Stimulated activated CD4-positive, alpha-beta T cell treated with anti-CD3 and anti-CD28 coated beads, Interleukin-4, amount 100 ng/mL, for 48 hours (primary cell): ENCODE data around the gene KIF26B.

Source experiments
- DNase-seq, 2 donors: peaks; one replicate each; pipeline ENCODE4 v3.0.0-alpha.2; 2020; ENCODE audit warnings: low read depth in 2 of 2

KIF26B gene

GRCh38 chr1:245561665-245562234 lies 407.0 kb downstream of the KIF26B start:
- DNase-seq: no peak

DNA sequence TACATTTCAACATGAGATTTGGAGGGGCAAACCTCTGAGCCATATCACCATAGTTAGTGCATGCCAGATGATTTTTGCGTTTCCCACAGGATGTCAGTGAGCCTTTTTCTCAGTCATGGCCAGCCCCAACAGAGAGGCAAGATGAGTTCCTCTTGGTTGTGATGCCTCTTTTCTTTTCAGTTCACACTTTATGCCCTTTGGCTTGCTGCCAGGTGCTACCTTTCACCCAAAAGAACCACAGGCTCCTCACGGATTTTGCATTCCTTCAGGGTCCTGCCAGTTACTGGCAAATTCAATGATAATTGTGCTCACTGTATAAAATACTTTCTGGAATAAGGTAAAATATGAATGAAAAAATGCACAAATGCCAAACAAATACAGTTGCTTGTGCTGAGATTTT lies 411.3 kb downstream of the KIF26B start:
- DNase-seq: no peak

GRCh38 chr1:245566952-245567351 lies 412.2 kb downstream of the KIF26B start:
- no peak for DNase-seq

DNA sequence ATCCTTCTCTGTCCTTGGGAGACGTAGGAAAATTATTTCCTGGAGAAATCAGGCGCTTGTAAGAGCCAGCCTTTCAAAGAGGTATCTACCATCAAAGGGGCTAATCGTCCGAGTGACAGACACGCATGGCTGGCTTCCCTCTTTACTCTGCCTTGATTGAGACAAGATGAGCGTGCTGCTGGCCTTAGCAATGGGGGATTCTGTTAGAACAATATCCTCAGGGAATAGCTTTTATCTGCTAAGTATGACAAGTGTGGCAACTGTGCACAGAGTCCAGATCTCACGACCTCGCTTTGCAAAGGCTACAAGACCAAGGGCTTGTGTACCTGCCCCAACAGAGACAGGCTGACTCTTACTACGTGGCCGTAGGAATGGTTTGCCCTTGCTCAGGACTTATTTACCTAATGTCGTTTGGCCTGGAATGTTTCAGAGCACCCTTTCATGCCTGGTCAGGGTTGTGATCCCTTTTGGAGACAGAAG lies 417.1 kb downstream of the KIF26B start:
- DNase-seq: no peak

DNA sequence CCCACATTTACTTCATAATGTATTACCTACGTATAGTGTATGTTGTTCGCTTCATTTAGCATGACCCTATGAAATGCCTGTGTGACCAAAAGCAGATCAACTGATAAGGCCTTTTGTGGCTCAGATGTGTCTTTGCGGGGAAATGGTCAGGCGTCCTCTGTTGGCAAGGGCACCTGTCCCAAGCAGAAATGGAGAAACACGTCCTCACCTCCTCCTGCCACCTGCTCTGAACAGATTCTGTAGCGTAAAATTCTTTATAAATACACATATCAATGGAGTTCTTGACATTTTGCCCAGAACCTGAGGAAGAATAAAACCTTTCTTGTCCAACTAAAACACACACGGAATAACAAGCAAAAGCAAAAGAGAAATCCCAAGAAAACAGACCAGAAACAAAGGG lies 417.9 kb downstream of the KIF26B start:
- DNase-seq: no peak

GRCh38 chr1:245575710-245576109 lies 420.9 kb downstream of the KIF26B start:
- no peak for DNase-seq

DNA sequence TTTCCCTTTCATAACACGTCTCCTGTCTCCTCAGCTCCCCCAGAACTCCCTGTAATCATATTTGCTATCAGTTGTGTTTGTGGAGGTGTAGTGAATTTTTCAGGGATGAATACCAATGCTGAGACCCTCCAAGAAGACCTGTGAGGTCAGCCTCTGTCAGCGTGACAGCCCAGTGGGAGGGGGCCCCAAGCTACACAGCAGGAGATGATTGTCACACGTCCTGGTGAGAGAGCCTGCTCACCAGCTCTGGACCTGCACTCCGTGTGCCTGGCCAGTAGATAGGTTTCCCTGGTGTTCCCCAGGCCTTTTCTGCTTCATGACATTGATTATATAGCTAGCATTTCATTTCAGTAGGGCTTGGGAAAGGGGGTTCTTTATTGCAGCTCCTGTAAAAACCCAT lies 421.5 kb downstream of the KIF26B start:
- DNase-seq: no peak

GRCh38 chr1:245577191-245578157 lies 422.7 kb downstream of the KIF26B start:
- DNase-seq: no peak

DNA sequence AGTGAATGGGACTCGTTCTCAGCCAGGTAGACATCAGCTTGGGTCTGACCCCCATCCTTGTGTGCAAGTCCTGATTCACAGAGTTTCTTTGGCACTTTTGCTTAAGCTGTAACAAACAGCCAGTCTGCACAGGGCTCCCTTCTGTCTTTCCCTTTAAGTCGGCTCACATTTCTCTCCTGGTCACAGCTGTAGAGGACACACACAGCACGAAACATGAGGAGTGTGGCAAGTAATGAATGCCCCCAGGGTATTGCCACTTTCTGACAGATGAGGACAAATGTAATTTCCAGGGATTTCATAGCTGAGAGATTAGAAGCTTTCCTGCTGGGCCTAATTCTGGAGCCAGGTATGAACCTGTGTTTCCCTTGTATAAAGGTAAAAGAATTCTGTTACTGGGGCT lies 423.5 kb downstream of the KIF26B start:
- no peak for DNase-seq

DNA sequence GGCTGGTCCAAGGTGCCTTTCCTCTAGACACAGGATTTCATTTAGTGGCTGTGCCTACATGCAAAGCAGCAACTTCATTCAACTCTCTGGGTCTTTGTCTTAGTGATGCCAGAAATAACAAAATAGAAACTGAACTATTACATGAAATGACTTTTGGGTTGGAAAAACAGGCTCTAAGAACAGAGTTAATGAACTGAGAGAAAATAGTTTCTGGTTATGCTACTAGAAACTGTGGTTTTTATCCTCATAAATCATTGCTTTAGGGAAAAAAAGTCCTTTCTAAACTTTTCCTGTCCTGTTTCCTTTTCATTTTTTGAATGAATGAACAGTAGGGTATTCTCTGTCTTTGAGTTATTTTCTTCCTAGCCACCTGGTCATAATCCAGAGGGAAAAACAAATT lies 424.0 kb downstream of the KIF26B start:
- DNase-seq: no peak

DNA sequence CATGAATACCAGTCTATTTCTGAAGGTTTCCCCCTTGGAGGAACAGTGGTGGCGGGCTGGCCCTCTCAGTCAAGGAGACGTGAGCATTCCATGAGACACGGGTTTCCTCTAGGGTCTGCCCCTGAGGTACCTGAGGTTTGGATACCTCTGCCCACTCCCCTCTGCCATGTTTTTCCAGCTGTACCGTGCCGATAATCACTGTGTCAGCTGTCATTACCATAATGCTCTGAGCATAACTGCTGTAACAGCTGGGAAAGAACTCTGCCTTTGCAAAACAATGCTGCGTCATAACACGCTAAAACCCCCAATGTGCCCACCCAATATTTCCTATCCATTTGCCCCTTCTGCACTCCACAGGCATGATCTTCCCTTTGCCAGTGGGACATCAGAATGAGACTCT lies 425.1 kb downstream of the KIF26B start:
- no peak for DNase-seq

GRCh38 chr1:245580651-245581050 lies 425.9 kb downstream of the KIF26B start:
- no peak for DNase-seq

GRCh38 chr1:245582026-245582425 lies 427.2 kb downstream of the KIF26B start:
- DNase-seq: no peak

- DNase-seq: no peak
Observed at GRCh38 chr1:245583081-245583480, 428.3 kb downstream of the KIF26B start.

DNA sequence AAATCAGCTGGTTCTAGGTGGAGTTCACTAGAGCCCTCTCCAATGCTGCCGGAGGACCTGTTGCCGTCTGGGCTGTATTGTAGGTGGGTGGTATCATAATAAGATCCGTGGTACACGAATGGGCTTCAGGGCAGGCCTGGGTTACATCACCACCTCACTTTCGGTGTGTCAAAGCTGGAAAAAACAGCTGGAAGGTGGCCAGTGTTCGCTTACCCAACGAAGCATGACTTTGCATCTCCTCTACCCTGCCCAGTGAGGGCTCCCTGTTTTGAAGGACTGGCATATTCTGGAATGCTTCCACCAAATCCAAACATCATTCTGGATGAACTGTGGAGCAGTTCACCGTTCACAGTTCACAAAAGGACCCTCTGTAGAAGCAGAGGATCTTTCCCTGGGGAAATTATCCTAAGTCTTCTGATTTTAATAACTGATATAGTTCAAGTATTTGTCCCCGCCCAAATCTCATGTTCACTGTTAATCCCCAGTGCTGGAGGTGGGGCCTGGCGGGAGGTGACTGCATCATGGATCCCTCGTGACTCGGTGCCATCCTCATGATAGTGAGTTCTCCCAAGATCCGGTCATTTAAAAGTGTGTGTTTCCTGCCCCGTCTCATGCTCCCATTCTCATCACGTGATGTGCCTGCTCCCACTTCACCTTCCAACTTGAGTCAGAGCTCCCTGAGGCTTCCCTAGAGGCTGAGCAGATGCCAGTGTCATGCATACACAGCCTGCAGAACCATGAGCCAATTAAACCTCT lies 429.0 kb downstream of the KIF26B start:
- no peak for DNase-seq

DNA sequence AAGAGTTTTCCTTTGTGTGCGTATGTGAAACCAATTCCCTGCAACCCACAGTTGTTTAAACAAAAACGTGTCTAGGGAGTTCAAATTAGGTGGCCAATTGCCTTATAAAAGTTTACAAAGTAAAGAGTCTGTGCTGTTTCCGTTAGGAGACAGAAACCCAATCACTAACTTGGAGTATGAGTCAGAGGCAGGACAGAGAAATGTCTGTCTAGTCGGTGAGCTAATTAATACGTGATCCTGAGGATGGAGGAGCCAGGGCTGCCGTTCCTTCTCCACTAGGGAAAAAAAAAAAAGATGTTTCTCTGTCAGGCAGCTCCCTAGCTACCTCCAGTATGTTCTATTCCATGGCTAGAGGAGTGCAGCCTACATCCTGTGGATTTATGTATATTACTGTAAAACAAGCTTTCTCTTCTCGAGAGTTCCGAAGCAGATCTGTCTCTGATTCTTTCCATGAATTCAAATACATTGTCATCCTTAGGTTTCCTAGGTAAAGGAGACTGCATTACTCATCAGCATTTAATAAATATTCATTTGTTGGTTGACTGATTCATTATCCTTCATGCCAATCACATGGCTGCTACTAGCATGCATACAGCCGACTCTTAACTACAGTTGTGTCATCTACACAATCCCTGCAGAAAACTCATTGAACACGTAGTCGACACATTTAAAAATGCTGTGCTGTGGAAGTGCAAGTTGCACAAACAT lies 430.6 kb downstream of the KIF26B start:
- DNase-seq: no peak

- no peak for DNase-seq
Observed at GRCh38 chr1:245587435-245588115, 432.8 kb downstream of the KIF26B start.

DNA sequence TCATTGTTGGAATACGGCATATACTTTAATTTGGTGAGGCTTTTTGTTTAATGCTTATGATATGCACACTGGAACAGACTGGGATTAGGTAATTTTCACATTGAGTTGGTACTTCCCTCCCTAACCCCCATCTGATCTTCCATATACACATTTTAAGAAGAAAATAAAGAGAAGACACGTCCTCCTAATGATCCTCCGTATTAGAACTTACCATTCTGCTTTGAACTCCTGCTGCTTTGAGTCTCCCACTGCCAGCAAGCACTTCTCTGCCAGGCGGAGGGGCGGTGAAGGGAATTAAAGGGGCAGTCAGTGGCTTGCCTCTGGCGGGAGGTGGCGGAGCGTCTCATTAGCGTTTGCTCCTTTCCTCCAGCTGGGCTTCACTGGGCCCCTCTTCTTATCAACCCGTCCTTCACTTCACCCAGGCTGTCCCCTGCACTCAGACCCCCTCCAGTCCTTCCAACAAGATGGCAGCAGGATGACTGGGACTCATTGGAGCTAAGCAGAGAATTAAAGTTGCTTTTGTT lies 433.4 kb downstream of the KIF26B start:
- no peak for DNase-seq

DNA sequence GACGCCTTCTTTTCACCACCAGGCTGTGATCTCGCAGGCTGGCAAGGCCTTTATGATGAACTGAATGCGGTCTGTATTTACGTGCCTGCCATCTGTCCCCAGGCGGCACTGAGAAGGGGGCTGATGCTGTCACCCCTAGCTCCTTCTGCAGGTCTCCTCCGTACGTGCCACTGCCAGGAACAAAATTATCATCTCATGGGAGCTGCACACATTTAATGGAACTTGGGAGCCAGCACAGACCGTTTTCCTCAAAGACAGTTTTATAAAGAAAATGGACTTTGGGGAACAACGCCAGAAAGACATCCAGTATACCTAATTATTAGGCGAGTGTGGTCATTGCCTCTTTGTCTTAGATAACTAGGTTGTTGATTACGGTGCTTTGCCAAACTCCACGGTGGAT lies 434.5 kb downstream of the KIF26B start:
- no peak for DNase-seq

- no peak for DNase-seq
Observed at GRCh38 chr1:245589906-245590305, 435.1 kb downstream of the KIF26B start.

- DNase-seq: no peak
Observed at GRCh38 chr1:245590726-245591125, 435.9 kb downstream of the KIF26B start.
